ENCODE measurements around the gene STX18. TPM values are rescaled to one million over a fixed set of nuclear protein-coding genes. Genes with fewer than 3 reads are reported as not detected.

The STX18 gene
- total RNA-seq, 1 experiment from 2014 or later = 20.9 TPM

DNA sequence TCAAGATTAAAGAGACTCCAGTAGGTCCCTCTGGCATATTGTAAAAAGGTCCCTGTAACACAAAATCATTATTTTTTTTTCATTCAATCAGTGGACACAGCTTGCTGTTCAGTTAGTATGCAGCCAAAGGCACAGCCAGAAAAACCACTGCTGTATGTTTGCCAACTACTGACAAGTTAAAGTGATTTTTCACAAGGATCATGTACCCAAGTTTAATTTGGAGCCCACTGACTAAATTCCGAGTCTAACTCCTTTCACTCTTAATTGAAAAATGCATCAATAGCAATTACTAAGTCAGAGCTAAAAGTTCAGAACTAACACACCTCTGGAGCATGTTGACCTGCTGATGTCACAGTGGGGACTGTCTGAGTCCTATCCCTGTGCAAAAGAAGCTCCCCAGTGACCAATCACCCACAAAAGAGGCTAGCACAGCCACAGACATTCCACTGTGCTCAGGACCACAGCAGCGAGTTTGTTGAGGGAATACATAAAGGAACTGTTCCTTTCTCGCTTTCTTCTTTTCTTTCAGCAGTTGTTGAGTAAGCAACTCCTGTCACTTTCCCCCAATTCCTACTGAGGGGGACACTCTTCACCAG is 60.4 kb downstream of the STX18 start:
- no peak overlapping the region for H3K27ac ChIP-seq (ENCODE audit: insufficient read length, low read depth, low read length)
- no peak overlapping the region for H2AK5ac ChIP-seq (ENCODE audit: insufficient read length, low read length)
- H3K56ac ChIP-seq (ENCODE audit: insufficient read length, low read depth, low read length) = no peak overlapping the region
- H2AFZ ChIP-seq (ENCODE audit: low read length) = no peak overlapping the region
- H3K79me2 ChIP-seq (ENCODE audit: insufficient read depth, low read length) = no peaks in the 10 kb centered on the region
- no peaks in the 10 kb centered on the region for H3K9me3 Mint-ChIP-seq
- H3K27me3 ChIP-seq (ENCODE audit: insufficient read depth, low read length) = no peaks in the 10 kb centered on the region
- no CpG with 5 or more reads among the region's 3 CpGs for WGBS (ENCODE audit: extremely low coverage, insufficient read length, low lambda C conversion rate)
- H3K4me2 ChIP-seq (ENCODE audit: insufficient read depth, insufficient read length, low read length) = no peak overlapping the region
- H3K23ac ChIP-seq (ENCODE audit: insufficient read length, low read depth, low read length) = no peak overlapping the region
- no peaks in the 10 kb centered on the region for H3K23me2 ChIP-seq (ENCODE audit: insufficient read length, low read depth, low read length, poor library complexity, severe bottlenecking)
- H4K91ac ChIP-seq (ENCODE audit: insufficient read length, low read depth, low read length) = no peak overlapping the region
- H3K18ac ChIP-seq (ENCODE audit: insufficient read length, low read depth, low read length) = no peak overlapping the region
- no peak overlapping the region for H2BK12ac ChIP-seq (ENCODE audit: insufficient read length, low read depth, low read length)
- no peaks in the 10 kb centered on the region for H3K79me1 ChIP-seq (ENCODE audit: insufficient read depth, low read depth, low read length, poor library complexity, severe bottlenecking)
- H4K20me1 ChIP-seq (ENCODE audit: control insufficient read depth, insufficient read depth, insufficient read length) = no peaks in the 10 kb centered on the region
- TF ChIP-seq, protein P1, sequence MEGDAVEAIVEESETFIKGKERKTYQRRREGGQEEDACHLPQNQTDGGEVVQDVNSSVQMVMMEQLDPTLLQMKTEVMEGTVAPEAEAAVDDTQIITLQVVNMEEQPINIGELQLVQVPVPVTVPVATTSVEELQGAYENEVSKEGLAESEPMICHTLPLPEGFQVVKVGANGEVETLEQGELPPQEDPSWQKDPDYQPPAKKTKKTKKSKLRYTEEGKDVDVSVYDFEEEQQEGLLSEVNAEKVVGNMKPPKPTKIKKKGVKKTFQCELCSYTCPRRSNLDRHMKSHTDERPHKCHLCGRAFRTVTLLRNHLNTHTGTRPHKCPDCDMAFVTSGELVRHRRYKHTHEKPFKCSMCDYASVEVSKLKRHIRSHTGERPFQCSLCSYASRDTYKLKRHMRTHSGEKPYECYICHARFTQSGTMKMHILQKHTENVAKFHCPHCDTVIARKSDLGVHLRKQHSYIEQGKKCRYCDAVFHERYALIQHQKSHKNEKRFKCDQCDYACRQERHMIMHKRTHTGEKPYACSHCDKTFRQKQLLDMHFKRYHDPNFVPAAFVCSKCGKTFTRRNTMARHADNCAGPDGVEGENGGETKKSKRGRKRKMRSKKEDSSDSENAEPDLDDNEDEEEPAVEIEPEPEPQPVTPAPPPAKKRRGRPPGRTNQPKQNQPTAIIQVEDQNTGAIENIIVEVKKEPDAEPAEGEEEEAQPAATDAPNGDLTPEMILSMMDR (conservative IDR thresholded peaks at IDR 0.05) = no peak
- peaks cover 32 to 34% of the 10 kb centered on the region in 2 experiments for H3K4me1 Mint-ChIP-seq
- DNase-seq = no peak
- 0 out of 5 replicates have a peak overlapping the region, but pooled peaks of 1 of the 2 experiments have one; percentile 11 for H3K4me3 Mint-ChIP-seq
- no peaks in the 10 kb centered on the region for H3K9me3 ChIP-seq (ENCODE audit: control insufficient read depth, low read depth, low read length)
- H3K4ac ChIP-seq (ENCODE audit: low read depth, low read length) = no peak overlapping the region
- no peak overlapping the region for H2BK20ac ChIP-seq (ENCODE audit: low read depth, low read length, poor library complexity, severe bottlenecking)
- H3K27me3 Mint-ChIP-seq (ENCODE audit: low read depth) = peaks cover 7% of the 10 kb centered on the region
- H3K36me3 Mint-ChIP-seq (ENCODE audit: insufficient read depth in 1 of 3, low read depth in 3 of 3) = no peaks in the 10 kb centered on the region; a peak in 2 of 7 replicates
- H3K14ac ChIP-seq (ENCODE audit: insufficient read depth, low read length) = no peak overlapping the region
- H2BK15ac ChIP-seq (ENCODE audit: low read depth, low read length) = no peak overlapping the region
- H3K4me1 ChIP-seq (ENCODE audit: insufficient read depth, low read length) = peaks cover 6% of the 10 kb centered on the region; the same call in 1 of the 2 replicates
- H3K9ac ChIP-seq (ENCODE audit: extremely low read depth, insufficient read length, low read length) = no peak overlapping the region
- no peak overlapping the region for H3T11ph ChIP-seq (ENCODE audit: low read length)
- H3K27ac Mint-ChIP-seq = peak overlapping the region in 1 of 3 experiments; percentile 37; a peak in 3 of 7 replicates
- H2BK5ac ChIP-seq (ENCODE audit: insufficient read length, low read length) = no peak overlapping the region
- no peak overlapping the region for H4K5ac ChIP-seq (ENCODE audit: insufficient read length, low read depth, low read length)
- H2BK120ac ChIP-seq (ENCODE audit: low read depth, low read length, poor library complexity, severe bottlenecking) = no peak overlapping the region
- no peak overlapping the region for H4K8ac ChIP-seq (replicated peaks; ENCODE audit: insufficient read length, low read depth, low read length)
